Caco-2 (cell line): Measurements from ENCODE around the gene FAM193A. TPM values are rescaled to one million over a fixed set of nuclear protein-coding genes. Genes with fewer than 3 reads are reported as not detected.
"Not testable (repeated sequence)": the region's sequence is repeated elsewhere in the genome, so short reads cannot be mapped to it uniquely, and the experiment has no call there.

Experiments
- BruUV-seq: library from RNA; stranded (reverse); fragments of 400-500 nt; replicated peaks from 2 replicates; lab custom pipeline; 2021; lab: Mats Ljungman, UMichigan
- CTCF ChIA-PET: fragments of 300-600 bp; sonication (Branson Sonifier 250); formaldehyde crosslinking; loops from one replicate; lab custom pipeline; 2022; ENCODE audit warnings: antibody characterized with exemption; lab: Charles Lee
- POLR2A ChIA-PET: fragments of 300-600 bp; sonication (Branson Sonifier 250); formaldehyde crosslinking; loops from one replicate; lab custom pipeline; 2022; ENCODE audit warnings: antibody characterized with exemption; lab: Charles Lee
- DNase-seq, 2 experiments: peaks; one replicate each; pipeline versions ENCODE4 v3.0.0 to v3.0.0-alpha.2; 2020 to 2022
- H3K27me3 ChIP-seq: replicated peaks from 2 replicates; pipeline ENCODE4 v1.6.0; 2011; ENCODE audit warnings: low read length; ENCODE audit not compliant: control insufficient read depth, insufficient read depth
- H3K36me3 ChIP-seq: 2 replicates; pipeline ENCODE4 v1.5.1; 2011; ENCODE audit warnings: low read length; ENCODE audit not compliant: control insufficient read depth, insufficient read depth
- H3K4me1 ChIP-seq: fragments of 250-450 bp; sonication (Bioruptor Pico); 2 replicates; pipeline ENCODE4 v1.5.1; 2020; ENCODE audit warnings: mild to moderate bottlenecking
- H3K4me3 ChIP-seq: 2 replicates; pipeline ENCODE4 v1.5.1; 2011; ENCODE audit warnings: low read depth, mild to moderate bottlenecking, control low read depth, low read length
- H3K9me3 ChIP-seq: fragments of 250-450 bp; sonication (Bioruptor Pico); 2 replicates; pipeline ENCODE4 v1.5.1; 2020; ENCODE audit warnings: mild to moderate bottlenecking, moderate library complexity
- H3K27ac Mint-ChIP-seq: one replicate; pipeline ENCODE4 v1.8.0; 2022; ENCODE audit warnings: mixed read lengths; ENCODE audit not compliant: unreplicated experiment
- H3K27me3 Mint-ChIP-seq: one replicate; pipeline ENCODE4 v1.8.0; 2022; ENCODE audit warnings: mixed read lengths; ENCODE audit not compliant: insufficient read depth, unreplicated experiment
- H3K36me3 Mint-ChIP-seq: one replicate; pipeline ENCODE4 v1.8.0; 2022; ENCODE audit warnings: mild to moderate bottlenecking, mixed read lengths; ENCODE audit not compliant: insufficient read depth, unreplicated experiment
- H3K4me1 Mint-ChIP-seq: one replicate; pipeline ENCODE4 v1.8.0; 2022; ENCODE audit warnings: low read depth, mixed read lengths; ENCODE audit not compliant: unreplicated experiment
- H3K4me3 Mint-ChIP-seq: one replicate; pipeline ENCODE4 v1.8.0; 2022; ENCODE audit warnings: mild to moderate bottlenecking, moderate library complexity, mixed read lengths; ENCODE audit not compliant: unreplicated experiment
- H3K9me3 Mint-ChIP-seq: one replicate; pipeline ENCODE4 v1.8.0; 2022; ENCODE audit warnings: mixed read lengths; ENCODE audit not compliant: unreplicated experiment
- intact Hi-C: fragments of 100-400 bp; cut with micrococcal nuclease; formaldehyde crosslinking; loops from one replicate; pipeline ENCODE4 v1.10.0; 2022; ENCODE audit not compliant: unreplicated experiment
- total RNA-seq: library from RNA; stranded (reverse); gene quantifications from 2 replicates; pipeline ENCODE4 v1.2.3, GENCODE V29; 2022
- TF ChIP-seq, protein P1 (sequence below), 2 experiments: fragments of 200-600 bp in 1 of 2; IDR thresholded peaks; 1 replicate in 1 of 2; 2 replicates in 1 of 2; pipeline versions ENCODE4 v1.5.1 to v1.8.0; 2011 to 2022; ENCODE audit warnings: antibody characterized with exemption in 1 of 2, control low read depth in 1 of 2, inconsistent platforms in 1 of 2, low read depth in 1 of 2, low read length in 1 of 2, mild to moderate bottlenecking in 1 of 2, moderate library complexity in 1 of 2; ENCODE audit not compliant: insufficient read depth in 1 of 2, severe bottlenecking in 1 of 2, unreplicated experiment in 1 of 2

Gene FAM193A
- total RNA-seq, 1 experiment from 2014 or later = 28.7 TPM

DNA sequence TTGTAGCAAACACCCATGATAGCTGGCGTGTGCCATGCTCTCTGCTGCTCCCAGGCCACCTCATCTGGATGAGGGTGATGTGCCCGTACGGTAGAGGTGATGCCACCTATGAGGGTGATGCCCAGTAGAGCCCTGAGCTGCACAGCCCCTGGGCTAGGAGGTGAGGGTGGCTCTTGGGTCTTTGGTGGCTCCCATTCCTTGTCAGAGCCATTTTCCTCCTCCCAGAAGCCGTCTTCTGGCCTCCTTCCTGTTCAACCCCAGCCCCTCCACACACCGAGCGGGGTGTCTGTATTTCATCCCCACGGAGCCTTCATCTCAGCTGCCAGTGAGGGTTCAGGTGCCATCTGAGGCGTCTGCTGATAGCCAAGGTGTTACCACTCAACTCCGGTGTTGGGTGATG is 231.7 kb downstream of the FAM193A start:
- POLR2A ChIA-PET = interaction anchor here (0.6 kb wide), 1 partner anchor 43 kb away, joined by 4 read pairs; no protein-coding TSS in a partner anchor

DNA sequence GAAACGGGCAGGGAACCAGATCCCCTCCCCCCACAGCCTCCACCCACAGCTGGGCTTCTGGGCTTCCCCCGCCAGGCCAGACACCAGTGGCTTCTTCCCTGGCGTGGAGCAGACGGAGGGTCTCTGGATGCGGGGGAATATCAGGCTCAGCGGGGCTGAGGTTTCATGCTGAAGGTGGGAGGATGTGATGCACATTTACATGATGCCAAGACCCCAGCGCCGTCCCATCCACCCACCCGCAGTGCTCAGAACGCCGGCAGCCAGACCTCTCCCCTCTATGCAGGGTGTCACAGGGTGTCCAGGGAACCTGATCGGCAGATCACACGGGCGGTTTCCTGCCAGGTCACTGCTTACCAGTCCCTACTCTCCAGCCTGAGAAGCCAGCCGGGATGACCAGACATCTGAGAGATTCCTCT is 232.5 kb downstream of the FAM193A start:
- TF ChIP-seq, protein P1, sequence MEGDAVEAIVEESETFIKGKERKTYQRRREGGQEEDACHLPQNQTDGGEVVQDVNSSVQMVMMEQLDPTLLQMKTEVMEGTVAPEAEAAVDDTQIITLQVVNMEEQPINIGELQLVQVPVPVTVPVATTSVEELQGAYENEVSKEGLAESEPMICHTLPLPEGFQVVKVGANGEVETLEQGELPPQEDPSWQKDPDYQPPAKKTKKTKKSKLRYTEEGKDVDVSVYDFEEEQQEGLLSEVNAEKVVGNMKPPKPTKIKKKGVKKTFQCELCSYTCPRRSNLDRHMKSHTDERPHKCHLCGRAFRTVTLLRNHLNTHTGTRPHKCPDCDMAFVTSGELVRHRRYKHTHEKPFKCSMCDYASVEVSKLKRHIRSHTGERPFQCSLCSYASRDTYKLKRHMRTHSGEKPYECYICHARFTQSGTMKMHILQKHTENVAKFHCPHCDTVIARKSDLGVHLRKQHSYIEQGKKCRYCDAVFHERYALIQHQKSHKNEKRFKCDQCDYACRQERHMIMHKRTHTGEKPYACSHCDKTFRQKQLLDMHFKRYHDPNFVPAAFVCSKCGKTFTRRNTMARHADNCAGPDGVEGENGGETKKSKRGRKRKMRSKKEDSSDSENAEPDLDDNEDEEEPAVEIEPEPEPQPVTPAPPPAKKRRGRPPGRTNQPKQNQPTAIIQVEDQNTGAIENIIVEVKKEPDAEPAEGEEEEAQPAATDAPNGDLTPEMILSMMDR (IDR thresholded peaks at IDR 0.05; ENCODE audit: insufficient read depth in 1 of 2, low read depth in 1 of 2, low read length in 1 of 2, severe bottlenecking in 1 of 2, unreplicated experiment in 1 of 2) = no peak
- H3K36me3 ChIP-seq = no peaks in the 10 kb centered on the region
- ChIA-PET POLR2A (no interaction called here), CTCF (no interaction called here)
- H3K9me3 ChIP-seq = no peaks in the 10 kb centered on the region
- BruUV-seq = no TSS peak
- intact Hi-C loops = no loop called here
- no peaks in the 10 kb centered on the region for H3K36me3 Mint-ChIP-seq
- H3K4me1 Mint-ChIP-seq = no peaks in the 10 kb centered on the region
- no peak for DNase-seq
- H3K4me1 ChIP-seq = no peaks in the 10 kb centered on the region
- no peaks in the 10 kb centered on the region for H3K27me3 ChIP-seq
- peaks cover 13% of the 10 kb centered on the region for H3K9me3 Mint-ChIP-seq
- no peak overlapping the region for H3K4me3 Mint-ChIP-seq
- H3K27me3 Mint-ChIP-seq = peaks cover 3% of the 10 kb centered on the region
- H3K4me3 ChIP-seq = no peak overlapping the region
- H3K27ac Mint-ChIP-seq = no peak overlapping the region

More for the DNA sequence above, 231.7 kb downstream of the FAM193A start:
- Mint-ChIP-seq H3K4me1 (no peaks in the 10 kb centered on the region), H3K9me3 (peaks cover 13% of the 10 kb centered on the region), H3K27ac (no peak overlapping the region), H3K27me3 (peaks cover 3% of the 10 kb centered on the region), H3K4me3 (no peak overlapping the region), H3K36me3 (no peaks in the 10 kb centered on the region)
- no TSS peak for BruUV-seq
- no peaks in the 10 kb centered on the region for H3K9me3 ChIP-seq
- no peaks in the 10 kb centered on the region for H3K4me1 ChIP-seq
- no peak for DNase-seq
- H3K36me3 ChIP-seq = no peaks in the 10 kb centered on the region
- no peak overlapping the region for H3K4me3 ChIP-seq
- CTCF ChIA-PET = no interaction called here
- TF ChIP-seq, protein P1 (IDR thresholded peaks at IDR 0.05; ENCODE audit: insufficient read depth in 1 of 2, low read depth in 1 of 2, low read length in 1 of 2, severe bottlenecking in 1 of 2, unreplicated experiment in 1 of 2) = no peak
- no peaks in the 10 kb centered on the region for H3K27me3 ChIP-seq
- intact Hi-C loops = no loop called here

GRCh38 chr4:2771264-2771663 is 234.8 kb downstream of the FAM193A start:
- no TSS peak for BruUV-seq
- Mint-ChIP-seq H3K36me3 (no peaks in the 10 kb centered on the region), H3K4me1 (no peaks in the 10 kb centered on the region), H3K4me3 (no peak overlapping the region), H3K27ac (no peak overlapping the region), H3K27me3 (peaks cover 3% of the 10 kb centered on the region), H3K9me3 (peaks cover 13% of the 10 kb centered on the region)
- H3K27me3 ChIP-seq = no peaks in the 10 kb centered on the region
- intact Hi-C loops = no loop called here
- TF ChIP-seq, protein P1 (IDR thresholded peaks at IDR 0.05; ENCODE audit: insufficient read depth in 1 of 2, low read depth in 1 of 2, low read length in 1 of 2, severe bottlenecking in 1 of 2, unreplicated experiment in 1 of 2) = no peak
- no peaks in the 10 kb centered on the region for H3K9me3 ChIP-seq
- CTCF ChIA-PET = no interaction called here
- POLR2A ChIA-PET = no interaction called here
- H3K4me3 ChIP-seq = no peak overlapping the region
- H3K4me1 ChIP-seq = no peaks in the 10 kb centered on the region
- no peaks in the 10 kb centered on the region for H3K36me3 ChIP-seq
- no peak for DNase-seq

DNA sequence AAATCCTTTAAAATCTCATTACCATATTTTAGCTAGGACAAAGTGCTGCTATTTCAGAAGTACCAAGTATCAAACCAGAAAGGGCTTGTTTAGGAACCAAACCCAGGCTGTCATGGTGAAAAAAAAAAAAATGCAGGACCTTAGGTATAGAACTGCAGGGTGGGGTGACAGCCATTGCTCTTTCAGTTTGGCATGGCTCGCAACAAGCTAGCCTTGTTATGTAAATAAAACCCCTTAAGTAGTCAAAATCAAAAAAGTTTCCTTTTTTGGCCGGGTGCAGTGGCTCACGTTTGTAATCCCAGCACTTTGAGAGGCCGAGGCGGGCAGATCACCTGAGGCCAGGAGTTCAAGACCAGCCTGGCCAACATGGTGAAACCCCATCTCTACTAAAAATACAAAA is 244.2 kb downstream of the FAM193A start:
- H3K4me1 Mint-ChIP-seq, H3K27ac Mint-ChIP-seq, H3K9me3 Mint-ChIP-seq, H3K27me3 Mint-ChIP-seq, H3K36me3 Mint-ChIP-seq, CTCF ChIA-PET, DNase-seq, H3K4me1 ChIP-seq, POLR2A ChIA-PET, H3K4me3 Mint-ChIP-seq, intact Hi-C loops, H3K9me3 ChIP-seq, H3K27me3 ChIP-seq, H3K4me3 ChIP-seq, H3K36me3 ChIP-seq, BruUV-seq: not testable (repeated sequence)
